Fibroblast of mammary gland (primary cell): ENCODE measurements around the gene FBXW2.

Experiments
- DNase-seq: peaks from one replicate; pipeline ENCODE4 v3.0.0-alpha.2; 2010; ENCODE audit warnings: low read depth
- H3K4me3 ChIP-seq: 2 replicates; pipeline ENCODE4 v1.5.1; 2011; ENCODE audit warnings: low read depth, mild to moderate bottlenecking, low read length, moderate library complexity; ENCODE audit not compliant: control insufficient read depth
- CTCF ChIP-seq: conservative IDR thresholded peaks from 2 replicates; pipeline ENCODE4 v1.5.1; 2011; ENCODE audit warnings: low read depth, low read length, inconsistent platforms; ENCODE audit not compliant: control insufficient read depth, insufficient read depth

Gene FBXW2

GRCh38 chr9:120830865-120831264 lies 37.6 kb upstream of the FBXW2 start:
- H3K4me3 ChIP-seq, result no peak overlapping the region
- TF ChIP-seq CTCF, result no peak
- no peak for DNase-seq

DNA sequence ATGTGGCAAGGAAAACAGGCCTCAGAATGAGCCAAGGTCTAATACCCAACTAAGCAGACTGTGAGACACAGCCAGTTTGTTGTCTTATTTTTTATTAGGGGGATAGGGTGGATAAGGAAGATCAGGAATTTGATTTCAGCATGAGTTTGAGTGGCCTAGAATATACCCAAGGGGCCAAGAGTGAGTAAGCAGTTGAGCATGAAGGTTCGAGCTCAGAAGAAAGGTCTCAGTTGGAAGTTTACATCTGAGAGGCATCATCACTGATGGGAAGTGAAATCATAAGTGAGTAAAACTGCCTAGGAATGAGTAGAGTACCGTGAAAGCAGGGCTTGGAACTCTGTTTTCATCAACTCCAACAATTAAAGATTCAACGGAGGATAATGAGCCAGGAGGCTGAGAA lies 36.9 kb upstream of the FBXW2 start:
- TF ChIP-seq CTCF, result no peak
- H3K4me3 ChIP-seq, result no peak overlapping the region
- peak; percentile 67 for DNase-seq

DNA sequence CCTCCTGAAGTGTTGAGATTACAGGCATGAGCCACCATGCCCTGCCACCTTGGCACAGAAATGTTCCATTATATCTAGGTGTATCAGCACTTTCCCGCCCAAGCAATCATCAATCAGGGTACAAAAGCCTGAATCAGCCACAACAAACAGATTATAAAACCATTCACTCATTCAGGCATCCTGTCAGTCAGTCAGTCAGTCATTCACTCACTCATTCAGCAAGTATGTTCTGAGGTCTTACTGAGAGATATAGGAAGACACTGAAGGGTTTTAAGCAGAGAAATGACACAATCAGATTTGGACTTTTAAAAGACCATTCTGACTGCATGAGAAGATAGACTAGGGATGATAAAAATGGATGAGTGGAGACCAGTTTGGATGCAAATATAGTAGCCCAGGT lies 36.4 kb upstream of the FBXW2 start:
- no peak for DNase-seq
- no peak for TF ChIP-seq CTCF
- H3K4me3 ChIP-seq, result no peak overlapping the region

GRCh38 chr9:120820095-120820494 lies 26.9 kb upstream of the FBXW2 start:
- H3K4me3 ChIP-seq, result no peak overlapping the region
- no peak for DNase-seq
- TF ChIP-seq CTCF, result no peak

GRCh38 chr9:120818595-120818994 lies 25.4 kb upstream of the FBXW2 start:
- DNase-seq, result no peak
- H3K4me3 ChIP-seq, result no peak overlapping the region
- TF ChIP-seq CTCF, result no peak

GRCh38 chr9:120815075-120815474 lies 21.9 kb upstream of the FBXW2 start:
- no peak for DNase-seq
- no peak overlapping the region for H3K4me3 ChIP-seq
- TF ChIP-seq CTCF, result no peak

- H3K4me3 ChIP-seq, result no peak overlapping the region
- no peak for DNase-seq
- TF ChIP-seq CTCF, result no peak
Observed at GRCh38 chr9:120808931-120809330, 15.7 kb upstream of the FBXW2 start.
